Sigmoid colon (tissue), 3 donors: Measurements from ENCODE around the gene CUX1.

Source experiments
- POLR2A ChIP-seq, 2 donors: fragments of 450-650 bp; IDR thresholded peaks; one replicate each; pipeline ENCODE4 v1.6.1; 2016; ENCODE audit warnings: antibody characterized with exemption in 2 of 2, mild to moderate bottlenecking in 2 of 2, moderate library complexity in 2 of 2
- TF ChIP-seq, protein P1 (sequence below), 4 experiments: fragments of 450-650 bp in 3 of 4; fragments of 200-600 bp in 1 of 4; IDR thresholded peaks; one replicate each; pipeline ENCODE4 v1.5.1; 2016 to 2019; ENCODE audit warnings: antibody characterized with exemption in 4 of 4, mild to moderate bottlenecking in 3 of 4, moderate library complexity in 2 of 4

DNA sequence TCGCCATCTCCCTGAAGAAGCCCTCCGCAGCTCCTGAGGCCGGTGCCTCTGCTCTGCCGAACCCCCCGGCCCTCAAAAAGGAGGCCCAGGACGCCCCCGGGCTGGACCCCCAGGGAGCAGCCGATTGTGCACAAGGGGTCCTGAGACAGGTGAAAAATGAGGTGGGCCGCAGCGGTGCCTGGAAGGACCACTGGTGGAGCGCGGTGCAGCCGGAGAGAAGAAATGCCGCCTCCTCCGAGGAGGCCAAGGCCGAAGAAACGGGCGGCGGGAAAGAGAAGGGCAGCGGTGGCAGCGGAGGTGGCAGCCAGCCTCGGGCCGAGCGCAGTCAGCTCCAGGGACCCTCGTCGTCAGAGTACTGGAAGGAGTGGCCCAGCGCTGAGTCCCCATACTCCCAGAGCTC lies 384.1 kb downstream of the CUX1 start:
- TF ChIP-seq, protein P1, sequence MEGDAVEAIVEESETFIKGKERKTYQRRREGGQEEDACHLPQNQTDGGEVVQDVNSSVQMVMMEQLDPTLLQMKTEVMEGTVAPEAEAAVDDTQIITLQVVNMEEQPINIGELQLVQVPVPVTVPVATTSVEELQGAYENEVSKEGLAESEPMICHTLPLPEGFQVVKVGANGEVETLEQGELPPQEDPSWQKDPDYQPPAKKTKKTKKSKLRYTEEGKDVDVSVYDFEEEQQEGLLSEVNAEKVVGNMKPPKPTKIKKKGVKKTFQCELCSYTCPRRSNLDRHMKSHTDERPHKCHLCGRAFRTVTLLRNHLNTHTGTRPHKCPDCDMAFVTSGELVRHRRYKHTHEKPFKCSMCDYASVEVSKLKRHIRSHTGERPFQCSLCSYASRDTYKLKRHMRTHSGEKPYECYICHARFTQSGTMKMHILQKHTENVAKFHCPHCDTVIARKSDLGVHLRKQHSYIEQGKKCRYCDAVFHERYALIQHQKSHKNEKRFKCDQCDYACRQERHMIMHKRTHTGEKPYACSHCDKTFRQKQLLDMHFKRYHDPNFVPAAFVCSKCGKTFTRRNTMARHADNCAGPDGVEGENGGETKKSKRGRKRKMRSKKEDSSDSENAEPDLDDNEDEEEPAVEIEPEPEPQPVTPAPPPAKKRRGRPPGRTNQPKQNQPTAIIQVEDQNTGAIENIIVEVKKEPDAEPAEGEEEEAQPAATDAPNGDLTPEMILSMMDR (IDR thresholded peaks at IDR 0.05): no peak
- no peak for TF ChIP-seq POLR2A (IDR thresholded peaks at IDR 0.05)
